GM19099 (cell line): Measurements from ENCODE around the gene CHST11.

ENCODE experiments used
- POLR2A ChIP-seq: IDR thresholded peaks from 3 replicates; pipeline ENCODE4 v1.6.1; 2011; ENCODE audit warnings: low read depth; ENCODE audit not compliant: insufficient read length; ENCODE audit errors: extremely low read depth

Gene CHST11

DNA sequence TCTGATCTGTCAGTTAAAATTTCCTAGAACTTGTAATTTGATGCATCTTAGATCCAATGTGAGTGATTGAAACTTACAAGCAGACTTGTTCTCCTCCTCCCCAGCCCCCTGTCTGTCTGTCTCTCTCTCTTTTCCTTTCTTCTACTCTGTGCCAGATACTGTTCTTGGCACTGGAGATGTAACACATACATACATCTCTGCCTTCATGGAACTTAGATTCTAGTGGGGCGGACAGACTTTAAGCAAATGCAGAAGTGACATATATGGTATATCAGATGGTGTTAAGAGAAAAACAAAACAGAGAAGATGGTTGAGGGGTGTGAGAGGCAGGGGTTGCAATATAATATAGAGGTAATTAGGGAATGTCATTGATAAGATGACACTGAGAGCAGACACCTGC is 6.6 kb downstream of the CHST11 start:
- no peak for TF ChIP-seq POLR2A

DNA sequence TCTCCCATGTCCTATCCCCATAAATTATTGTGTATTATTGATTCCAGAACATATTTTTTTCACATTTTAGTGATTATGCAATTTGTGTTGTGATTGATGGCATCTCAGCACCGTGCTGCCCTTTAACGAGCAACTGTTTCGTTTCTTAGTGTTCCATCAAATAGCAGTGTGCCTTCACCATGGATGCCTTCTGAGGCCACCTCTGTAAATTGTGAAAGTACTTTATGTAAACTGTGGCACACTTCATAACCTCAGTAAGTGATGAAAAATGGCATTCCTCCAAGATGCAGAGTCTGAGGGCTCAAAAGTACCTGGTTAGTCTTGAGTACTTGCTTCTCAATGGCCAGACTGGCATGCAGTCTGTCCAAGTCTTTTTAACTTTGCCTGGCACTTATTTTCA is 8.2 kb downstream of the CHST11 start:
- no peak for TF ChIP-seq POLR2A

DNA sequence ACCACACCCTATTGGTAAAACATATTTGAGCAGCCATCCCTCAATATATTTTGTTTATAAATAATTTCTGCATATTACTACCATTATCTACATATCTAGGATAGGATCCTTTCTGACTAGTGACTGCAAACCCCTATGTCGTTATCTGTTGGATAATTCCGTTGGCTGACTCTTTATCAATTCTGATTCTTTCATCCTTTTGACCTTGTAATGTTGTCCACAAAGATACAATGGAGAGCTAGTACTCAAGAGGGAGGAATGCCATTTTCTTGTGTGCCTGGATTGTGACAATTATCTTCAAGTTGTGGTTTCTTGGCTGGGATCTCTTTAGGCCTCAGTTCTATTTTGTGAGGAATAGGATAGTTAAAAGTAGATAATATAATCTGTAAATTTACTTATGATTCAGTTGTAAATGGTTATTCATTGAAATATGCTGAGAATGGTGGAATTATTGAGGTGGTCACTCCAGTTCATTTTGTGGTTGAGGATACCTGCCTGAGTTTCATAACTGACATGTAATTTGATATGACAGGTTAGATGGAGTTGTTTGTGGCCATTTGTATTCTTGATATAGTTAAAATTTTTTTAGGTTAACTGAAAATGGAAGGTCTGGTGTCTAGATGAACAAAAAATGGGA is 10.1 kb downstream of the CHST11 start:
- no peak for TF ChIP-seq POLR2A

DNA sequence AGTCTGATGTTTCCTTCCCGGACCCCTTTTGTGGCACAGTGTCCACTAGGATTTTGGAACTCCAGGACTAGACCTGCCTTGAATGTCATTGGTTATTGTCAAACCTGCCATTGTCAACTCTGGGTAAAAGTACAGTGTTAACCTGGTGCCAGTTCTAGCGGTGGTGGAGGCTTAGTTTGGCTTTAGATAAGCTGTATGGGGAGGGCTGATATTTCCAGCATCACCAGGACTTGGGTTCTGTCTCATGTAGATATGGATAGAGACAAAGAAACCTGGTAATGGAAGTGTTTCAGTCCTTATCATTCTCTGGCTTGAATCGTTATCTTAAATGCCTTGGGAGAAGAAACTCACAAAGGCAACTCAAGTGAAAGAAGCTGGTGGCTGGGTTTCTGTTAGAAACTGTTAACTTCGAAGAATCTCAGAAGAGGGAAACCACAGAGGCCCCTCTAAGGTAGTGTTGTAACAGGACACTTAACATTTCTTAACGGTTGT is 10.6 kb downstream of the CHST11 start:
- no peak for TF ChIP-seq POLR2A

DNA sequence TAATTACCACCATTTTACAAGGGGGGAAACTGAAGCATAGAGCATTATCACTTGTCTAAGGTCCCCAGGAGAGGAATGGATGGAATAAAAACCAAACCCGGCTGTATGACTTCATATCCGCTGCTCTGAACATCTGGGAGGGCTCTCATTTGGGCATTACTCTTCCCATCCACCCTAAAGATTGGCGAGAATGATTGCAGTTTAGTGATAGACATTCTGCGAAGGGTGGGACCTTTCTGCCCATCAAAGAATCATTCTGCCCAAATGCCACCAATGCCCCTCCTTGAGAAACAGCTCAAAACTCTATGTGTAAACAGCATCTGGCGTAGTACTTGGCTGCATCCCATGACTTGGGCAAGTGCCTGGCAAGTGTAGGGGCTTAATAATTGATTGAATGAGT is 11.6 kb downstream of the CHST11 start:
- TF ChIP-seq POLR2A = no peak

DNA sequence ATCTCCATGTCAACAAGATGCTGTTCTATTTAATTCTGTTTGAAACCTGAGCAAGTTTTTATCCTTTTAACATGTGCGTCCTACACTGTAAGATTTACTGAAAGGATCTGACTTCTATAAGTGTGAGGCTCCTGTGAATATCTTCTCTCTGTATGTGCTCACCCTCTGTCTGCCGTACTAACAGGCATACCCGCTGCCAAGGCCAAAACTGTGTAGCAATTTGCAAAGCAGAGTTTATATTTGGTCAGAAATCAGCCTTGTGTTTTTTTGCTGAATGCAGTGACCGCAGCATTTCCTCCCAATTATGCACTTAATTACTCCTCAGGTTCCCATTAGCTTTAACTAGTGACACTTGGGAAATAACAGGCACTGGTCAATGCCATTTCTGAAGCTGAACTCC is 12.3 kb downstream of the CHST11 start:
- no peak for TF ChIP-seq POLR2A

DNA sequence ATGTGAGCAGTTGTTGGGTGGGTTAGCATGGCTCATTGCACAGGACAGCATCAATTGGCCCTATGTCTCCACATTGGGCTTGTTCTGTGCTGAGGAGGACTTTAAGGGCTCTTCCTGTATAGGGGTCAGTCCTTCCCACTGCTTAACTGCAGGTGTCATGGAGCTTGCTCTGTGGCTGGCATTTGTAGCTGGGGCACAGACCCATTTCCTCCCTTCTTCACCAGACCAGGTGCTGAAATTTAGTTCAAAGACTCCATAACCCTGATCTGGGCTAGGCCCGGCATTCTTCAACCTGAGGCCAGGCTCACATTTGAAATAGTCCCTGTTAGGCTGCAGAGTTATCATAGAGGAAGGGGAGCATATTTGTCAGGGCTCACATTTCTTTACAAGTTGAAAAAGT is 12.8 kb downstream of the CHST11 start:
- TF ChIP-seq POLR2A = no peak

DNA sequence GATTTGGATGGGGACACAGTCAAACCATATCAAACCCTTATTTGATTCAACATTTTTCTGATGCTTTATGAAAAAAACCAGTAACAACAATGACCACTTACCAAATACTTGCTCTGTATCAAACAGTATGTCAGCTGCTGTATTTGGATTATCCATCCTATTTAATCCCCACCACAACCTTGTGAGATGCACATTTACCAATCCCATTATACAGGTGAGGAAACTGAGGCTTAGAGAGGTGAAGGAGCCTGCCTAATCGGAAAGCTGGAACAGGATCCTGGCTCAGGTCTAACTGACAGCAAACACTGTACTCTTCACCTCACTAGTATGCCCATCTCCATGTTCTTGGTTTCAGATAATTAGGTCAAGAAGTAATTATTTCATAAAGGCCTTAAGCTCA is 13.8 kb downstream of the CHST11 start:
- TF ChIP-seq POLR2A = no peak

DNA sequence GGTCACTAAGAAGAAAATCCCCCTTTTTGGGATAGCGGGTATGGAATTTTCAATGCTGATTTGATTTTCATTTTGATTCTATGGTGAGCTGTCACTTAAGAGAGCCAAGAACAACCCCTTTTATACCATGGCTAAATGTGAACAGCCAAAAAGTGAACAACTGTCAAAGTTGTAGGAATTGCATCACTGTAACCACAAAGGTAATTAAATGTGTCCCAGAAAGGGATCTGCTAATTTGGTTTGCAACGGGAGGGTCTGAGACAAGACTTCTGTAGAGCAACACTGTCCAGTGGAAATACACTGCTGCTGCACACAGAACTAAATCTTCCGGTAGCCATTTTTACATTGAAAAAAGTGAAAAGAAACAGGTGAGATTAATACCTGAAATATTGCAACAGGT is 14.6 kb downstream of the CHST11 start:
- no peak for TF ChIP-seq POLR2A

DNA sequence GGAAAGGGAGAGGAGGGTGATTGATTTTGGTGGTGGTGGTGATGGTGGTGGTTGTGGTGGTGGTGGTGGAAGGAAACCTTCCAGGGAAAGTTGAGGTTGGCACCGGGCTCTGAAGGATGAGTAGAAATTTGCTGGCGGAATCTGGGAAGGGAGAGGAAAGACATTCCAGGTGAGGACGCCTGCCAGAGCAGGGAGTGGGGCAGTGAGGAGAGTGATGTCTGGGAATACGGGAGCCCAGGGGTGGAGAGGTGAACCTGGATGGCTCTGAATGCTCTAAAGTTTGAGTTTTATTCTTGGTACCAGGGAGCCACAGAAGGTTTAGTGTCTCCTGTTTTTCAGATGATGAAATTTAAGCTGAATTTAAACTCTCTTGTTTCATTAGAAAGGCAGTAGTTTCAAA is 16.0 kb downstream of the CHST11 start:
- no peak for TF ChIP-seq POLR2A

DNA sequence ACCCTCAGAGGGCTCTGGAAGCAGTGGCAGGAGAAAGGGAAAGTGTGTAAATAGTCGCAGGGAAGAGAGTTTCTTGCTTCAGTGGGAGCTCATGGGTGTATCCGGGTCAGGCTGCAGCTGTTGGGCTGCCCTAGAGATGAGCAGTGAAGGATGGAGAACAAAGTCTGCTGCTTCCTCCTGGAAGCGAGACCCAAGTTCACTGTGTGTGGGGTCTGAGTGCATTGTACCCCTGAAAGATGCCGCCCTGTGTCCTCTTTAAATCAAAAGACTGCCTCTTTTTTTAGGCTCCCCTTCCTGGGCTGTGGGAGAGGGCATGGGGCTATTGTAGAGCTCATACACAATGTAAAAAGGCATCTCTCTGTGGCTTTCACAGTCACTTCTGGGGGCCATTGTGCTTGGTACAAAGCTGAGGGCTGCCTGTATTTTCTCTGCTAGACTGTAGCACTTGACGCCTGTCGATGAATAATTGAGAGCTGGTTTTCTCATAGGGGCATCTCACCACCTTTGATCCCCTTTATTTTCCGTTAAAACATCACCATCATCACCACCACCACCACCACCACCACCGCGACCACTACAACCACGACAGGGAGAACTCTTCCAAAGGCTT is 16.7 kb downstream of the CHST11 start:
- TF ChIP-seq POLR2A = peak; percentile 43

DNA sequence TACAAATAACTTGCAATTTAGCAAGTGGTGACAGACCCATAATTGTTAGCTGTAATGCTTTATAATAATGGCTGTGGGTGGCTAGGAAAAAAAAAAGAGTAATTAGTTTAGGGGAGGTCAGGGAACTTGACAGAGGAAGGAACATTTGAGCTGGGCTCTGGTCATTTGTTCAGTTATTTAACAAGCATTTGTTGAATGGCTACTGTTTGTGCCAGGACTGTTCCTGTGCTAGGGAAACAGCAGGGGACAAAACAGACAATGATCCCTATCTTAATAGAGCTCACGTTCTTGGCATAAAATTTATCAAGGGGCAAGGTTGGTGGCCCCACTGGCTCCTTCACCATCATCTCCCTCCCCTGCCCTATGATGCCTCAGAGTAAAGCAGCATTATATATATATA is 18.5 kb downstream of the CHST11 start:
- no peak for TF ChIP-seq POLR2A

DNA sequence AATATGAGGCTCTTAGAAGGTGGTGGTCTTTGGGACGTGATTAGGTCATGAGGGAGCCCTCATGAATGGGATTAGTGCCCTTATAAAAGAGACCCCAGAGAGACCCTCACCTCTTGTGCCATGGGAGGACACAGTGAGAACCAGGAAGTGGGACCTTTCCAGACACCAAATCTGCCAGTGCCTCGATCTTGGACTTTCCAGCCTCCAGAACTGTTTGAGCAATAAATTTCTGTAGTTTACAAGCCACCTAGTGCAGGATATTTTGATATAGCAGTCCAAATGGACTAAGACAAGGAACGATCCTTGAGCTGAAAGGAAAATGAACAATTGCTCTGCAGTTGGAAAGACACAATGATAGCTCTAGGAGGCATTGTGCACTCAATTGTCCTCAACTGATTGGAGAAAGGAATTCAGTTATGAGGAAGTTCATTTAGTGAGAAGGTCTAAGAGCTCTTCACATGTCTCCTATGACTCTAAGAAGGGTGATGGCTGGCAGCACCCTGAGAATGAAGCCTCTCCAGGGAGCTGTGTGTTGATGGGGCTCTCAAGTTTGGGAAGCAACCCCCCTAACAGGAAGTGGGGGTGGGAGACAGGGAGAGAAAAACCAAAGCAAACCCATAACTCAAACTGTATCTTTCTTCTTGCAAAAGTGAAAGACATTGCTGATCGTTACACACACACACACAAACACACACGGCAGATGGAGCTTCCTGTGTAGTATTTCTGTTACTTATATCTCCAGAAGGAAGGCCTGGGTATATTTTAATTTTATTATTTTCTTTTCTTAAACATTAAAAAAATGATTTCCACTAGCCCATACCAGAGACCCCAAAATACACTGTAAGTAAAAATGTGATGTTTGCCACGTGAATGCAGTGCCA is 21.0 kb downstream of the CHST11 start:
- no peak for TF ChIP-seq POLR2A

DNA sequence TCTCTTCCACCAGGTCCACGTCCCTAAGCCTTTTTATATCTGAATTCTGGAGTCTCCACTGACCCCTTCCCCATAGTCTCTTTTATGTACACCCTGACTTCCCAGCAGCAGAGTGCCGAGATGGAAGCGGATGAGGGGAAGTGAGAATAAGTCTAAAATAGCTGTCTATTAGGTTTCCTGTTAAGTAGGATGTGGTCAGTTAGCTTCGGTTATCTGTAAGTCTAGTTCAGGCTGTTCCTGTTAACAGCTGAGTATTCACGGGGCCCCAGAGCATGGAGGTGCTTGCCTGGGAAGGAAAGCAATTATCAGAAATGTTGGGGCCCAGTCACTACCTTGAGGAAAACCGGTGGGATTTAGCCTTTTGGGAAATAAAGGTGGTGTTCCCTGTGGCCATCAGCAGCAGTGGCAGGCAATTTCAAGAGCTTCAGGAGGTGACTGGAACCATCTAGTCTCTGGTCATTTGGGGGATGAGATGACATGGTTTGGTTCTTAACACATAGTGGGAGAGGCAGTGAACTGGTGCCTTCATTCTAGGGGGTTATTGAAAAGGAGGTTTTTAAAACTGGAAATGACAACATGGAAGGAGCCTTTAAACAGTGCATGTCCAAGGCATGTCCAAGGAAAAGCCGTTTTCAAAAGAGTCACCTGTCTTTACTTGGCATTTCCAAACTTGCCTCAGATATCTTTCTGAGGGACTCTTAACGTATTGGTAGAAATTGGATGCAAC is 21.8 kb downstream of the CHST11 start:
- TF ChIP-seq POLR2A = peak; percentile 58

DNA sequence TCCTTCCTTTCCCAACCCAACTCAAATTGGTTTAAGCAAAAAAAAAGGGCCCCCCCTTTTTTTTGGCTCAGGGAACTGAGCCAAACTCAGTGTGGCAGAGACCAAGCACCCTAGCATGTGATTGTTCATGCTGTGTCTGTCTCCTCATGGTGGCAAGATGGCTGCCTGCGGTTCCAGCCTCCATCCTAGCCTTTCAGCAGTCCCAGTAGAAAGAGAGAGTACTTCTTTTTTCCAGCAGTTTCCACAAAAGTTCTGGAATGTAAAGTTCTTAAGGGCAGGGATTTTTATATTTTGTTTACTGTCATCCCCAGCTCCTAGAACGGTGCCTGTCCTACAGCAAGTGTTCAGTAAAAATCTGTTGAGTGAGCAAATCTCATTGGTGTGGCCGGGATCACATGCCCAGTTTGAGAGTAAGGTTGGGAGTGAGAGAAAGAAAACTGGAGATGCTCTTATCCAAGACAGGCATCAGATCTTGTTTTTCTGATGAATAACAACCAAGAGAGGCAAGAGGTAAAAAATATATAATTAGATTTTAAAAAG is 22.4 kb downstream of the CHST11 start:
- TF ChIP-seq POLR2A = no peak

DNA sequence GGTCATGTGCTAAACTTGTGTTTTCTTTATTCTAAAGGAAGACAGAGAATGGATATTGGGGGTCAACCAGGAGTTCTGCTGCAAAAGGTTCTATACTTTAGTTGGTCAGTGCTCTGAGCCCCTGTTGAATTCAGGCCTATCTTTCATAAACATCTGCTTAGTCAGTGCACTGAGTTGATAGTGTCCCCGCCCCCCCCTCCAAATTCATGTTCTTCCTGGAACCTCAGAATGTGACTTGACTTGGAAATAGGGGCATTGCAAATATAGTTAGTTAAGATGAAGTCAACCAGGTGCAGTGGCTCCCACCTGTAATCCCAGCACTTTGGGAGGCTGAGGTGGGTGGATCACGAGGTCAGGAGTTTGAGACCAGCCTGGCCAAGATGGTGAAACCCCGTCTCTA is 23.3 kb downstream of the CHST11 start:
- TF ChIP-seq POLR2A = no peak
